H1 (cell line): ENCODE data around the gene PANK3. TPM values are rescaled to one million over a fixed set of nuclear protein-coding genes. Genes with fewer than 3 reads are reported as not detected.

ENCODE experiments used
- CEBPB ChIP-seq: IDR thresholded peaks from 2 replicates; pipeline ENCODE4 v1.6.1; 2012; ENCODE audit warnings: low read depth, low read length
- CHD1 ChIP-seq: IDR thresholded peaks from 2 replicates; pipeline ENCODE4 v1.6.1; 2012; ENCODE audit warnings: low read depth, low read length, improper control_type of control experiment
- RNF2 ChIP-seq: fragments of 200-900, 300-1000 bp; sonication (generic); IDR thresholded peaks from 2 replicates; pipeline ENCODE4 v1.7.1; 2016; ENCODE audit warnings: borderline replicate concordance, low read depth, mild to moderate bottlenecking, antibody characterized with exemption, low read length; ENCODE audit not compliant: poor library complexity, severe bottlenecking; ENCODE audit errors: missing control alignments
- SRF ChIP-seq: IDR thresholded peaks from 2 replicates; pipeline ENCODE4 v1.6.1; 2011; ENCODE audit warnings: mild to moderate bottlenecking, low read depth, low read length, moderate library complexity
- polyA plus RNA-seq, 7 experiments: library from polyadenylated mRNA; depleted of rRNA in 3 of 7; stranded (reverse) in 5 of 7; unstranded in 2 of 7; fragments of >200 nt in 5 of 7; fragments of 200-250 nt in 2 of 7; gene quantifications; 1 replicate in 5 of 7; 2 replicates in 1 of 7; 4 replicates in 1 of 7; pipeline versions ENCODE4 v1.2.1 to v1.2.3, GENCODE V29; 2011 to 2013; ENCODE audit warnings: missing spikeins in 2 of 7, mixed read lengths in 2 of 7
- total RNA-seq: library from RNA; stranded (reverse); fragmentation: NEBNext Ultra II Directional; extraction: Animal tissue kit (Norgen Biotek cat#: 25700); gene quantifications from 2 replicates; pipeline ENCODE4 v1.2.1, GENCODE V29; 2021

Gene PANK3
- total and polyA plus RNA-seq, 2 of the 8 experiments (the other 6 are each of a cell fraction or from before 2014, with no cell fraction given) = 8.6 to 101 TPM

GRCh38 chr5:168525856-168526255 is 53.3 kb downstream of the PANK3 start (continued):
- TF ChIP-seq RNF2 (no peak), CEBPB (no peak), CHD1 (no peak), SRF (no peak)
- TF ChIP-seq, all 59 proteins: peak for 0
